Pulmonary artery endothelial cell (primary cell): ENCODE results near the gene TMEM140. TPM values are rescaled to one million over a fixed set of nuclear protein-coding genes. Genes with fewer than 3 reads are reported as not detected.
"Not testable (repeated sequence)": the region's sequence is repeated elsewhere in the genome, so short reads cannot be mapped to it uniquely, and the experiment has no call there.

Source experiments
- DNase-seq: peaks from one replicate; pipeline ENCODE4 v3.0.0-alpha.2; 2011; ENCODE audit warnings: low read depth, low spot score
- total RNA-seq: library from RNA; depleted of rRNA; stranded (reverse); fragments of >200 nt; gene quantifications from 2 replicates; pipeline ENCODE4 v1.2.3, GENCODE V29; 2014

TMEM140 gene
- total RNA-seq, 1 donor from 2014 or later, result 13.4 TPM

DNA sequence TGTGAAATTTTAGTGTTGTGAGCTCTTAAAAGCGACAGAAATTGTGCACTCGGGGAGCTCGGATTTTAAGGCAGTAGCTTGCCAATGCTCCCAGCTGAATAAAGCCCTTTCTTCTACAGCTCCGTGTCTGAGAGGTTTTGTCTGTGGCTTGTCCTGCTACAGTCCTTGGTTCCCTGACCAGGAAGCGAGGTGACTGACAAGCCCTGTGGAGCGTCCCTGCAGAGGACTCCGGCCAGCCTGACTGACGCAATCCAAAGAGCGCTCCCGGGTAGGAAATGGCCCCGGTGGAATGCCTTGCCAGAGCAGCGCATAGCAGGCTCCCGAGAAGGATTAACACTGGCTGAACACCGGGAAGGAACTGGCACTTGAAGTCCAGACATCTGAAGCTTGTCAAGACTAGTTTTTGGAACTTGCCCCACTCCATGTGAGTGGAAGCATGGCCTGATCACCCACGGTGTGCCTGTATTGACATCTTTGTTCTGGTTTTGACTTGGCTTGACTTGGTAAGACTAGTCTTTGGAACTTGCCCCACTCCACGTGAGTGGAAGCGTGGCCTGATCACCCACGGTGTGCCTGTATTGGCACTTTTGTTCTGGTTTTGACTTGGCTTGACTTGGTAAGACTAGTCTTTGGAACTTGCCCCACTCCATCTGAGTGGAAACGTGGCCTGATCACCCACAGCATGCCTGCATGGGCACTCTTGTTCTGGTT is 23.9 kb downstream of the TMEM140 start:
- DNase-seq, result not testable (repeated sequence)

DNA sequence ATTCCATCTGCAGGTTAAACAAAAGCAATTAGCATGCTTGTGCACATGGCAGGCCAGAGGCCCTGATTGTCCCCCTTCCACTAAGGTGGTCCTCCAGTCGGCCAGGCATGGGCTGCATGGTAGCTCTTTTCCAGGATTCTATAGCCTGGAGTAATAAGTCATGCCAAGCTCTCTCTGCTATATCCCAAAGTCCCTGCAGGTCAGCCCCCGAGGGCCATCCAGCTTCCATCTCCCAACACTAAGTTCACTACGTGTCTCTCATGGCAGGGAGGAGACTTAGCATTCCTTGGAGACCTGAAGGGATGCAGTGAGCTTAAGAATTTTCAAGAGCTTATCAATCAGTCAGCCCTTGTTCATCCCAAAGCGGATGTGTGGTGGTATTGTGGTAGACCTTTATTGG is 26.0 kb downstream of the TMEM140 start:
- not testable (repeated sequence) for DNase-seq

DNA sequence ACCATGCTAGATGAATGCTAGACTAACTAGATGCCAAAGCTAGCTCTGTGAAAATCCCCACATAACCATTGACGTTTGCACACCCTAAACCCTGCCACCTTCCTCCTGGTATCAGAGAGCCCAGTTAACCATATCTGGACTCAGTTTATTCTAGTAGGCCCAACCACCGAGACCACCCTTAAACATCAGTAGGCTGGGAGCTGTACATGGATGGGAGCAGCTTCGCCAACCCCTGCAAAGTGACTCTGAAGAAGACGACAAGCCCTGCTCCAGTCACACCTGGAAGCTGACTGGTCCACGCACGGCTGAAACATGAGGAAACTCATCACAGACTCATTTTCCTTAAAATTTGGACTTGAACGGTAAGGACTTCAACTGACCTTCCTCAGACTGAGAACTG is 27.1 kb downstream of the TMEM140 start:
- no peak for DNase-seq

- no peak for DNase-seq
Observed at GRCh38 chr7:135175931-135176330, 28.1 kb downstream of the TMEM140 start.

GRCh38 chr7:135177028-135177696 is 29.3 kb downstream of the TMEM140 start:
- DNase-seq, result no peak

DNA sequence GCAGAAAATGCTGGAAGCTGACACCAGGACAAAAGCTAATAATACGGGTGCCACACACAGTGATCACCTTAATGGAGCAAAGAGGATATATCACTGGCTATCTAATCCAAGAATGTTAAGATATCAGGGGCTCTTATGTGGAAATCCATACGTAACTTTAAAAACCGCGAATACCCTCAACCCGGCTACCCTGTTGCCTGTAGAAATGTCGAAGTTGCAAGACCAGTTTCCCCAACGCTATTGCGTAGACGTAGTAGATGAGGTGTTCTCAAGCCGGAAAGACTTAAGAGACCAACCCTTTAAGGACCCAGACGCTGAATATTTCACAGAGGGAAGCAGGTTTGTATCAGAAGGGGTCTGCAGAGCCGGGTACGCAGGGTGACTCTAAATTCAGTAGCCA is 30.5 kb downstream of the TMEM140 start:
- DNase-seq, result no peak

GRCh38 chr7:135179321-135179925 is 31.6 kb downstream of the TMEM140 start:
- DNase-seq, result no peak

DNA sequence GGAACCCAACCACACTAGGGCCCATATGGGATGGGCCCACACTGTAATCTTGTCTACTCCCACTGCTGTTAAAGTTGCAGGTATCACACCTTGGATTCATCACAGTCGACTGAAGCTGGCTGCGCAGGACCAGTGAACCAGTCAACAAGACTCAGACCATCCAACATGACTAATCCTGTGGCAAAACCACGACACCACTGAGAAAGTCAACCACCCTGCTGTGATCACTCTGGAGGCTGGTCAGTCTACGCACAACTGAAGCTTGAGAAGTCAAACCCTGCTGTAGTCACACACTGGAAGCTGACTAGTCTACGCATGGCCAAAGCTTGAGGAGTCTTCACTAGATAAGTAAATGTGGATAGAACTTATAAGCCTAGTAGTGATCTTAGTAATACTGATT is 32.2 kb downstream of the TMEM140 start:
- DNase-seq, result no peak

DNA sequence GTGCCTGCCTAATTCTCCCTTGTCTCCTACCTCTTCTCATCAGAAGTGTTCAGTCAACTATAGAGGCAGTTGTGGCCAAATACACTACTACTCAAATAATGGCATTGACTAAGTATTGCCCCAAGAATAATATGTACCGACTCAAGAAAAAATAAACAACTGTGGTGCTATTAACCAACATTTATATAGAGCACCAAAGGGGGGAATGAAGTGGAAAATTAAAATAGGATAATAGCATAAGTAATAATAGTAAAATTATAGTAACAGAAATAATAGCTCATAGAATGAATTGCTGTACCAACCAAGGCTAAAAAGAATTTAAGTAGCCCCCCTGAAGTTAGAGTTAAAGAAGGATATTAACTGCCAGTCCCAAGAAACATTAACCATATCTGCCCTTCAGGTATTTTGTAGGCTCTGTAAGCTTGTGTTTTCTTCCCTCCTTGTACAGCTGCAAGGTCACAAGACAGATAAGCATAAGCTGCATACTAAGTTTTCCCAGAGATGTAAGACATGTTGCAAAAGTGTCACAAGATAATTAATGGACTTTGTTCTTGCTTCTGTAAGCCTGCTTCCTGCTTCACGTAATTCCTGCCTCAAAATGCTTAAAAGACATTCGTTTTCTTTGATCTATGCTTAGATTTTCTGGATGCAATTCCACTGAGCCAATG is 33.5 kb downstream of the TMEM140 start:
- no peak for DNase-seq

DNA sequence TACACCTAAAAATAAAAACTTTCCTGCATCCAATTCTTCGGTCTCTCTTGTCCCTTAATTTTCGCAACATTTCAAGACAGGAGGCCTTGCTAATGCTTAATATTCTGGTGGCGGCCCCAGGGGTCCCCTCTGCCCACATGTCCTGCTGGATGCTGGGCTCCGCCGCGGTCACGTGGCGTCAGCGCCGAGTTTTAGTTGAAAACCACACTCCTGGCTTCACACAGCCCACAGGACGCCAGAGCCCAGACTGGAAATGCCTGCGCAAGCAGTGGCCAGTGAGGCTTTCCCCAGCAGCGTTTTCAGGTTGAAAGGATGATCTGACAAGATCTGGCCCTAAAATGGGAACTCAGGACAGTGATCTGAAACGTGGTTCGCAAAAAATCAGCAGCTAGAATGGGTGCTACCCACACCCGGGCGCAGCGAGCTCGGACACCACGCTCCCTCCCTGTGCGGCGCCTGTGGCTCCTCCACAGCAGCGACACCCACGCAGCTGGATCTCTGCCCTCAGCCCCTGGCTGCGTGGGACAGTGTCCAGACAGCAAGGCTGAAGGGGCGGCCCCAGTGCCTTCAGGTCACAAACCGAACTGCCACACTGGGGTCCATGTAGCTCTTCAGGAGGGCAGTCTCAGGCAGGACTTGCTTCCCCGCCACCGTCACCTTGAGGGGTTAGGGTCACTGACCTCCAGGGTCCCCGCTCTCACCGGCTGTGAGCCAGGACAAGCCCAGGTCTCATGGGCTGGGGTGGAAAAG is 34.2 kb downstream of the TMEM140 start:
- no peak for DNase-seq

DNA sequence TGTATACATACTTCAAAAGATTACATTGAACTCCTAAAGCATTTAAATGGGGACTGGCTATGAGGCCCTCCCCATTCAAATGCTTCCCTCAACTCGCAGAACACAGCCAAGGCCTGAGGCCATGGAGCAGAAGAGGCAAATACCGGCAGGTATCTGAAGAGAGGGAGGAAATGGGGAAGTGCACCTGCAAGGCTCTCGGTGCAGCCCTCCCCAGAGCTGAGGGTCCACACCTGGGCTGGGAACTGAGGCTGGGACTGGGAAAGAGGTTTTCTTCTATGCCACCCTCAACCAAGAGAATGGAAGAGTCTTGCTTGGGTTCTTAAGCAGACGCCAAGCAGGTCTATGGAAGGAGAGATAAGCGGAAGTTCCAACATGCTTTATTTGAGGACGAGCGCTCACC is 35.6 kb downstream of the TMEM140 start:
- no peak for DNase-seq

- DNase-seq, result no peak
Observed at GRCh38 chr7:135184254-135184841, 36.5 kb downstream of the TMEM140 start.

GRCh38 chr7:135185471-135186260 is 37.8 kb downstream of the TMEM140 start:
- no peak for DNase-seq

DNA sequence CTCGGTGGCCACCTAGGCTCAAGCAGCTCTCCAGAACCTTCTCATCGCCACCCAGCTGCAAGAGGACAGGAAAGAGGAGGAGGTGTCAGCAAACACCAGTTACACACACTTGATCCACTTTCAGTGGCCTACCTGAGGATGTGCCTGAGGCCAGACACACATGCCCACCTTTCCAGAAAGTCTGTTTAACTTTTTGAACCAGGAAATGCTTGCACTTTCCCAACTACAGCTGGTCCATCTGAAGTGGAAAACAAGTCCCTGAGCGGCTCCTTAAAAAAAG is 38.3 kb downstream of the TMEM140 start:
- DNase-seq, result no peak

DNA sequence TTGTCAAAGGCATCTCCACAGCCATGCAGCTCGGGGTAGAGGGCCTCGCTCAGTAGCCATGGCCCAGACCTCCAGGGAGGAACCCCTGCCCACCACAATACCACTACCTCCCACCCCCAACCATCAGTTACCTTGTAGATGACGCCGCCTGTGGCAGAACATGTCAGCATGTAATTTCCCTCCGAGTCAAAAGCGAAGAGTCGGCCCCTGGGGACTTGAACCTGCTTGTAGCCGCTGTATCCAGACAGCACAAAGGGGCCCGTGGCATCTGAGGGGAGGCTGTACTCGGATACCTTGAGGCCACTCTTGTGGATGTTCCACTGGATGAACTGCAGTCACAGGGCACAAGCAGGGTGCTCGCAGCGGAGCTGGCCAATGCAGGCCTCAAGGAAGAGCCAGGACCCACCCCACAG is 39.0 kb downstream of the TMEM140 start:
- DNase-seq, result no peak

DNA sequence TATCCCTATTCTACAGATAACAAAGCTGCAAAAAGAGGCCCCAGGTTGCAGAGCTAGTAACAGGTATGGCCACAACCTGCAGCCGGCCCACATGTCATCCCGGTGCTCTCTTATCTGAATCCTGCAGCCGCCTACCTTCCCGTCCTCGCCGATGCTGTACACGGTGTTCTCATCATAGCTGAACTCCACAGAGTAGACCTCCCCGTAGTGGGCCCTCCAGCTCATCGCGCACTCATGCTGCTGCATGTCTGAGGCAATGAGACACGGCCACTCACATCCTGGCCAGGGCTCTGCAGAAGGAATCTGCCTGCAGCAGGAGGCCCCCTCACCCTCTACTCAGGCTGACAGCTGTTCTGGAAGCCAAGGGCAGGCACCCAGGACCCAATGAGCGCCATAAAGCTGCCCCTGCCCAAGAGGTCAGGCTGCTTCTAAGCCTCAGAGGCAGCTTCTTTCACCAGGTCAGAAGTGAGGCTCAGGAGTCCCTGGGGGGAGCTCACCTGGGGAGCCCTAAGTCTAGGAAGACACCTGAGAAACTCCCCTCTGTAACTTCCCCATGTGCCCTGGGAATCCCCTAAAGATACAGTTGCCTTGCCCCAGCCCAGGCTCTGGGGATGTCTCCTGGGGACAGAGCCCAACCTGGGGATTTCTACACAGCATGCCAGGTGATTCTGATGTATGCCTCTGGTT is 40.6 kb downstream of the TMEM140 start:
- no peak for DNase-seq

DNA sequence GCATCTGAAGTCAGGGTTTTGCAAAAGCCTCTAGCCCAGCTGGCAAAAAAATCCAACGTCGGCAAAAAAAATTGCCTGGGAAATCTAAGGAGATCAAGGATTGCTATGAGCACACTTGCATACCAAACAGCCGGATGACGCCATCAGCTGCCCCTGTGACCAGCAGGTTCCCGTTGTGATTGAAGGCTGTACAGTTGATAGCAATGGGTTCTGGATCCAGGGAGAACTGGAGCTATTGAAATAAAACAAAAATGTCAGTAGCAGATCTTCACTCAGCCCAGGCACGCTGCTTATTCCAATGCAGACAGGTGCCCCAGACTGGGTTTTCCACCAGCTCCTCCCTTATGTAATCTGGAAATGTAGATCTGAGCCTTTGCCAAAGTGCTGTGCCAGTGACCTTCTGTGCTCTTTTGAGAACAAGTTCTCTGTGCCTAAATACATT is 41.4 kb downstream of the TMEM140 start:
- no peak for DNase-seq

DNA sequence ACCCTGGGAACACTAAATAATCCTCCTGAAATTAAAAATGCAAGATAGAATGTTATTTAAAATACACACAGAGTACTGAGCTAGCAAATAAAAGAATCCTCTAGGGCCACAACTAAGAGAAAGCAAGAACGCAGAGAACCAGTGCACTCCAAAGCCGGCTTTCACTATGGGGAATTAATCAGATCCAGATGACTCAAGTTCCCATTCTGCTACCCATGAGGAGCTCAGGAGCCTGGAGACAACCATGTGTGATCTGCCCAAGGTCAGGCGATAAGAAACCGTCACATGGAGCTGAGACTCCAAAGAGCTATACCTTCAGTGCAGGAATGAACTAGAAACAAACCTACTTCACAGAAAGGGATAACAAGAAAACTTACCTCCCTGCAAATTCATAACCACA is 42.1 kb downstream of the TMEM140 start:
- no peak for DNase-seq

DNA sequence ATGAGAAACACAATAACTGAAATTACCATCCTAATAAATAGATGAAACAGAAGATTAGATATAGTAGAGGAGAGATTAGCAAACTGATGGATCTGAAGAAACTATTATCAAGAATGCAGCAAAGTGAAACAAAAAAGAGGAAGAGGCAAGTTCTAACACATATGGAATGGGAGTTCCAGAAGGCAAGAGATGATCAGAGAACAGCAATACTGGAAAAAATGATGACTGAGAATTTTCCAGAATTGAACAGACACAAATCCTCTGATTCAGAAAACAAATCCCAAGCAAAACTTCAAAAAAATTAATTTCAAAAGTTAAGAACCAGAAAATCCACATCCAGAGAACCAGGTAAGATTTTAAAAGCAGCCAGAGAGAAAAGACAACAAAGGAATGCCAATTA is 42.8 kb downstream of the TMEM140 start:
- DNase-seq, result no peak
